WERI-Rb-1 (cell line): ENCODE data around the gene ADARB2.

ENCODE experiments used
- DNase-seq: peaks from one replicate; pipeline ENCODE4 v3.0.0-alpha.2; 2020
- H3K27ac ChIP-seq: fragments of 250-450 bp; sonication (Bioruptor Pico); 2 replicates; pipeline ENCODE4 v1.5.1; 2020; ENCODE audit warnings: mild to moderate bottlenecking, moderate library complexity
- H3K27me3 ChIP-seq: fragments of 250-450 bp; sonication (Bioruptor Pico); 2 replicates; pipeline ENCODE4 v1.5.1; 2021; ENCODE audit warnings: mild to moderate bottlenecking, low read depth, moderate library complexity; ENCODE audit not compliant: insufficient read depth, severe bottlenecking
- H3K36me3 ChIP-seq: fragments of 250-450 bp; sonication (Bioruptor Pico); 2 replicates; pipeline ENCODE4 v1.5.1; 2020; ENCODE audit warnings: mild to moderate bottlenecking, moderate library complexity
- H3K4me3 ChIP-seq: 2 replicates; pipeline ENCODE4 v1.5.1; 2011; ENCODE audit warnings: low read depth, mild to moderate bottlenecking, control low read depth, low read length
- H3K9me3 ChIP-seq: fragments of 250-450 bp; sonication (Bioruptor Pico); 2 replicates; pipeline ENCODE4 v1.5.1; 2021; ENCODE audit warnings: mild to moderate bottlenecking, moderate library complexity; ENCODE audit not compliant: severe bottlenecking
- TF ChIP-seq, protein P1 (sequence below): IDR thresholded peaks from 2 replicates; pipeline ENCODE4 v1.5.1; 2011; ENCODE audit warnings: low read depth, mild to moderate bottlenecking, control low read depth, inconsistent platforms, low read length

The ADARB2 gene

DNA sequence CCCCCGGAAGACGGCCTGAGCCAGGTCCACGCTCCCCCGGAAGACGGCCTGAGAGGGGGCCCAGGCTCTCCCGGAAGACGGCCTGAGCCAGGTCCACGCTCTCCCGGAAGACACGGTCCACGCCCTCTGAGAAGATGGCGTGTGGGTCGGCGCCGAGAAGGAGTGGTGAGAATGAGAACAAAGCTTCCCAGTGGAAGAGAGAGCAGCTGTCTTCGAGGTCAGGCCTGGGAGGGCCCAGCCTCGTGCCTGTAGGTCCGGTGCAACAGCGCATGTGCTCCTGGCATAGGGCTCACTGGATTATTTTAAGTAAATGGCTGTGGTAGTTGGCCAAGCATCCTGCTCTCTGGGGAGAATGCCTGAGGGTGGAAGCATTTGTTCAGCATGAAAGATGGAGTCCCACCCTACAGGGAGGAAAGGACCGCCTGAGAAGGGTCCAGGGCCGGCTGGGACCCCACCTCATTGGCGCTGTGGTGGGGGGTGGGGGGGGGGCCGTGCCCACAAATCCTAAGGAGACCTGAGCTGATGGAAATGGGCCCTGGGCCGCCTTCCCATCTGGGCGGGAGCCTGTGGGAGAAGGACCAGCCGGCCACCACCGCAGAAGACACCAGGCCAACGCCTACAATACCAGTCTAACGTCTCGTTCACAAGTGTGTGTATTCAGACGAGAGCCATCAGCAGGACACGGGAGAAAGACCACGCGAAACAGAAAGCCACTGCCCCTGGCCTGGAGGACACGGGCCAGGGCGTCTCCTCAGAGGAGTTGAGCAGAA lies 471.1 kb downstream of the ADARB2 start:
- Histone ChIP-seq H3K36me3 (no peaks in the 10 kb centered on the region), H3K9me3 (no peaks in the 10 kb centered on the region), H3K27me3 (no peaks in the 10 kb centered on the region), H3K4me3 (no peak overlapping the region), H3K27ac (no peak overlapping the region)
- TF ChIP-seq, protein P1, sequence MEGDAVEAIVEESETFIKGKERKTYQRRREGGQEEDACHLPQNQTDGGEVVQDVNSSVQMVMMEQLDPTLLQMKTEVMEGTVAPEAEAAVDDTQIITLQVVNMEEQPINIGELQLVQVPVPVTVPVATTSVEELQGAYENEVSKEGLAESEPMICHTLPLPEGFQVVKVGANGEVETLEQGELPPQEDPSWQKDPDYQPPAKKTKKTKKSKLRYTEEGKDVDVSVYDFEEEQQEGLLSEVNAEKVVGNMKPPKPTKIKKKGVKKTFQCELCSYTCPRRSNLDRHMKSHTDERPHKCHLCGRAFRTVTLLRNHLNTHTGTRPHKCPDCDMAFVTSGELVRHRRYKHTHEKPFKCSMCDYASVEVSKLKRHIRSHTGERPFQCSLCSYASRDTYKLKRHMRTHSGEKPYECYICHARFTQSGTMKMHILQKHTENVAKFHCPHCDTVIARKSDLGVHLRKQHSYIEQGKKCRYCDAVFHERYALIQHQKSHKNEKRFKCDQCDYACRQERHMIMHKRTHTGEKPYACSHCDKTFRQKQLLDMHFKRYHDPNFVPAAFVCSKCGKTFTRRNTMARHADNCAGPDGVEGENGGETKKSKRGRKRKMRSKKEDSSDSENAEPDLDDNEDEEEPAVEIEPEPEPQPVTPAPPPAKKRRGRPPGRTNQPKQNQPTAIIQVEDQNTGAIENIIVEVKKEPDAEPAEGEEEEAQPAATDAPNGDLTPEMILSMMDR = no peak
- DNase-seq = no peak

DNA sequence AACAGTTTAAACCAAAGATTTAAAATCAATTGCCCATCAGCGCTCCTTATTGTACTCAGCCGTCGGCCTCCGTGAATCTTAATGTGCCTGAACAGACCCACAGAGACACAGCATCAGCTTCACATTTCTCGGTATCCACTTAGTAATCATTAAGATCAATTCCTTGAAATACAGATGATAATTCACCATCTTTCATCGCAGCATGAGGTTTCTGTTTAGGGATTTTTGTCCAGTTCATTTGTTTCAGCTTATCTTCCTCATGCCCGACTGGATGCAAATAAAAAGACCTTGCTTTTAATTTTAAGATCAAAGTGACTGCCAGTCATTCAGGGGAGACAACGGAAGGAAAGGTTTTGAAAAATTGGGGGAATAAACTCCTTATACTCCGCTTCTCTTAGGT lies 473.3 kb downstream of the ADARB2 start:
- Histone ChIP-seq H3K27ac (no peak overlapping the region), H3K36me3 (no peaks in the 10 kb centered on the region), H3K9me3 (no peaks in the 10 kb centered on the region), H3K4me3 (no peak overlapping the region), H3K27me3 (no peaks in the 10 kb centered on the region)
- no peak for DNase-seq
- TF ChIP-seq, protein P1 = no peak

DNA sequence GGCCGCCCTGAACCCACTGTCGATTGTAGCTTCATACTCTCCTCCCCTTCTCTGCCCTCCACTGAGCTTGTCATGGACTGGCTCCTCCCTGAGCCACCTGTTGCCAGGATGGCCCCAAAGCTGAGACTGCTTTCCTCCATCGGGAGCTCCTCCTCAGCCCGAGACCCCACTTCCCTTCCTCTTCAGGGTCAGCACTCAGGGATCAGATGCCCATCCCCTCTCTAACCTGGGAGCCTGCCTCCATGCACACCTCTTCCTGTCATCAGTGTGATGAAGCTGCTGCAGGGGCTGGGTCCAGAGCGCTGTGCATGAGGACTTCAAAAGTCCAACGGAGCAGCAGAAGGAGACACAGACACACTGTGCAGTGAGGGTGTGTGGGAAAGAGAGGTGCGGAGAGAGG lies 480.1 kb downstream of the ADARB2 start:
- no peak for DNase-seq
- peaks cover 14% of the 10 kb centered on the region for H3K27me3 ChIP-seq
- H3K27ac ChIP-seq = no peak overlapping the region
- no peaks in the 10 kb centered on the region for H3K9me3 ChIP-seq
- TF ChIP-seq, protein P1 = no peak
- no peak overlapping the region for H3K4me3 ChIP-seq
- H3K36me3 ChIP-seq = no peaks in the 10 kb centered on the region

DNA sequence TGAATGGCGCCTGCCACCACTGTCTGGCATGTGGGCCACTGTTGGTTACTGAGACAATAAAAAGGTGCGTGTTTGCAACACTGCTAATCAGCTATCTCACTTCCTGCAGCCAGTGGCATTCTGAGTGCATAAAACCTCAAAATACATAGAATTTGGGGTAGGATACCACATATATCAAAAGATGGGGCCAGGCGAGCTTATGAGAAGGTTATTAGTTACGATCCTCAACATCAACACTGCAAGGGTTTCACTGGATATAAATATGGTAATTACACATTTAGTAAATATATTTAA lies 480.9 kb downstream of the ADARB2 start:
- TF ChIP-seq, protein P1 = no peak
- no peaks in the 10 kb centered on the region for H3K36me3 ChIP-seq
- peaks cover 14% of the 10 kb centered on the region for H3K27me3 ChIP-seq
- H3K4me3 ChIP-seq = no peak overlapping the region
- DNase-seq = no peak
- no peaks in the 10 kb centered on the region for H3K9me3 ChIP-seq
- no peak overlapping the region for H3K27ac ChIP-seq

DNA sequence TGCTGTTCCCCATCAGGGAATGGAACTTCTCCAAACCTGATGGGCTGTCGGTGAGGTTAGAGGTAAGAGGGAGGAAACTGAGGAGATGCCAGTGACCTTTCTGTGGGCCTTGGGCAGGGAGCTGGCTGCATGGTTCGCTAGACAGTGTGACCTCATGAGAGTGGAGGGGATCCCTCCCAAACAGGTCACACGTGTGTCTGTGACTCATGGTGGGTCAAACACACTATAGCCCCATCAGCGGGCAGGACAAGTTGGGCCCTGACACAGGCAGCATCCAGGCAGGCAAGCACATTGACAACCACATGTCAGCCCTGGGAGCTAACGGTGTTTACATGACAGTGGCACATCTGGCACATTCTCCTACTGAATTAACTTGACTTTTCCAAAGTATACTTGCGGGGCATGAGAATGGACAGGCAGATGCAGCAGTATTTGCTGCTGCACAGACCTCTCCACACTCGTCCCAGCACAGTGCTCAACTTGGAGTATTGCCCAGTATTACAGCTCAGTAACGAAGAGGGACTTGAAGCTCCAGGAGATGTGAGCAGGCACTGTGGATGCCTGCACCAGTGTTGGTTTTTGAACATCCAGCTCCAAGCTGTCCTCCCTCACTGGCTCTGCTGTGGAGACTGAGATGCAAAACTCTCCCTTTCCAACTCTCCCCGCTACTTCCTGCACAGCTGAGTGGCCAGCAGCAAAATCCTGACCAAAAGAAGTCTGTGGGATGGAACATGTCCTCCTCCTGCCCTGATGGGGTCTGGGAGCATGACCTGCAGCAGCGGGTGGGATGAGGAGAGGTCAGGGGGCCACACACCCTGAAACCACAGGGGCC lies 481.5 kb downstream of the ADARB2 start:
- DNase-seq = no peak
- no peak overlapping the region for H3K4me3 ChIP-seq
- no peaks in the 10 kb centered on the region for H3K36me3 ChIP-seq
- H3K9me3 ChIP-seq = no peaks in the 10 kb centered on the region
- no peak overlapping the region for H3K27ac ChIP-seq
- H3K27me3 ChIP-seq = peaks cover 14% of the 10 kb centered on the region
- TF ChIP-seq, protein P1 = no peak
